GM19328 (cell line): Measurements from ENCODE around the gene GMDS.
"Not testable (repeated sequence)": the region's sequence is repeated elsewhere in the genome, so short reads cannot be mapped to it uniquely, and the experiment has no call there.

Source experiments
- ATAC-seq: cut with Tn5 transposase; IDR thresholded peaks from one replicate; pipeline ENCODE4 v1.9.1; 2021; ENCODE audit warnings: mild to moderate bottlenecking, moderate library complexity; ENCODE audit not compliant: unreplicated experiment

Gene GMDS

DNA sequence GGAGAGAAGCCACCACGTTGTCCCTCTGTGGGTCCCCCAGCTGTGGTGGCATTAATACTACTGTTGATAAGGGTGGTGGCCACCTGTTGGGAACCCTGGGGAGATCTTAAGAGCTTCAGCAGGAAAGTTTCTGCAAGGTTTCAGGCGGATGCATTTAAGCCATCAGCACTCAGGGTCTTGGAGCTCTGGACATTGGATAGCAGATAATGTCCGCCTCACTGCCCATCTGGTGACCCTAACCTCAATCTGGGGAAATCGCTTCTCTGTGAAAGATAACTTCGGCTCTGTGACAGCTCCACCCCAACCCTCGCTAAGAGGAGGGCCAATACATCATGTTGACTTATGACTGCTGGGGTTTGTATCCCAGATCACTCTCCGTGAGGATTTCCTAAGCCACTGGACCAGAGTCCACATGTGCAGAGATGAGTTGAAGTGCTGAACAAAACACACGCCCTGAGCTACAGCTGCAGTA, 542.8 kb downstream of the GMDS start:
- ATAC-seq: no peak

DNA sequence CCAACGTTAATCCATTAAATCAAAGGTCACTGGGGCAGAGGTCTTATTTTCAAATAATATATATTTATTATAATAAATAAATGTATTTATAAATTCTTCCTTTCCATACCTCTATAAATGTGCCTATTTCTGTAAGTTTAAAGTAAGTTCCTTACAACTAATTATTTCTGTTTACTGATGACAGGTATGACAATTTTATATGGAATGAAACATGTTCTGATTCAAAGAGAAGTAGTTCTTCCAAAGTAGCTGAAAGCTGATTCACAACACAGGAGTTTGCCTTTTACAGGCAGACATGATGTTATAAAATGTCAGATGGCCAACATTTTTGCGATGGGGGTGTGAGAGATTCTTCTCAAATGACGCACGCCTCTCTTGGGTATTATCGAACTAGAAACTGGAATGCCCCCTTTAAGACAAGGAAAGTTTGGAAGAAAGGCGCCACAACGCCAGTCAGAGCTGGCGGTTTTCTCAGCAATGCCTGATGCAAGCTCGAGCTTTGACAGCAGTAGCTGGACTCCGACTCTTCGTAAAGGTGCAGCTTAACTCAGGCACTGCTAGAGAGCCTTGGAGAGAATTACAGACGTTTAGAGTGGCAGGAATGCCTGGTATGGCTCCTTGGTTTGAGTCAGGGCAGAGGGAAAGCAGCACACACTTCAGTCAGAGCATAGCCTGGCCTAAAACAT, 543.6 kb downstream of the GMDS start:
- no peak for ATAC-seq

DNA sequence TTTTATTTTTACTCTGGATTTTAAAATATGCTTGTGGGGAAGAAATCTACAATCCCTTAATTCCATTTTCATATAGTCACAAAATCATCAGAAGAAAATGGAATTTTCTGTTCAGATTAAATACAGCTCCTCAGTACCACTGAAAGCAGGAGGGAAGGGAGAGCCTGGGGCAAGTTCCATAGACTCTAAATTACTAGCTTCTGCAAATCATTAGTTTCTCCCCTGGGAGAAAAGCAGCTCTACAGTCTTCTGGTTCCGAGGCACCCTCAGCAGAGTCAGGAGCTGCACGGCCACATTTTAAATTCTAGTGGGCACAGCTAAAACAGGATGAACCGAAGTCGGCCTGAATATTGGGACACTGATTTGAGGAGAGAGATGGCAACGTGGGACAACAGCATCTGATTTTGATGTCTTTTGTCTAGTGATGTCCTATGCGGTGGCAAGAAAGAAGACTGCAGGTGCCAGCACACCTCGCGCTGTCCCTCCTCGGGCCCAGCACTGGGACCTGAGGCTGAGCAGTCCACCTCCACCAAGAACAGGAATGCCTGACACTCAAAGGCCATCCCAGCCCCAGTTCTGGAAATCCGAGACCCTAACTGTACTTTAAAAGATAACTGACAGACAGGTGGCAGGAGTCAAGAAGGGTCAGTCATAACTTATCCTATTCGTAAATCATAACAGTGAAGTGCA, 545.0 kb downstream of the GMDS start:
- ATAC-seq: no peak

DNA sequence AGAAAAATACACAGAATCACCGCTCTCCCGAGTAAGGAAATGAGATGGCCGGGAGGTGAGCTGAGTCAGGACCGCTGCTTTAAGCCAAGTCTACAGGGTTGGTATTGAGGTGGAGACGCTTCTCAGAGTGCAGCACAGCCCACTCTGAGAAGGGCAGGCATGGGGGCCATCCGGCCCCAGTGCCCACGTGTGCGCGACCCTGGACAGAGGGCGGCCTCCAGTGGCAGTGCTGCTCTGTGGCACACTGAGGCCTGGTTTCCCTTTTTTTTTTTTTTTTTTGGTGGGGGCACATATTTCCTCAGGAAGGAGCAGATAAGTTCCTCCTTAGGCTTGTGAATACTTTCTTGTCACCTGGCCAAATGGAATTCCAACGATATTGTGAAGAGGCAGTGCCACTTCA, 546.9 kb downstream of the GMDS start:
- no peak for ATAC-seq

DNA sequence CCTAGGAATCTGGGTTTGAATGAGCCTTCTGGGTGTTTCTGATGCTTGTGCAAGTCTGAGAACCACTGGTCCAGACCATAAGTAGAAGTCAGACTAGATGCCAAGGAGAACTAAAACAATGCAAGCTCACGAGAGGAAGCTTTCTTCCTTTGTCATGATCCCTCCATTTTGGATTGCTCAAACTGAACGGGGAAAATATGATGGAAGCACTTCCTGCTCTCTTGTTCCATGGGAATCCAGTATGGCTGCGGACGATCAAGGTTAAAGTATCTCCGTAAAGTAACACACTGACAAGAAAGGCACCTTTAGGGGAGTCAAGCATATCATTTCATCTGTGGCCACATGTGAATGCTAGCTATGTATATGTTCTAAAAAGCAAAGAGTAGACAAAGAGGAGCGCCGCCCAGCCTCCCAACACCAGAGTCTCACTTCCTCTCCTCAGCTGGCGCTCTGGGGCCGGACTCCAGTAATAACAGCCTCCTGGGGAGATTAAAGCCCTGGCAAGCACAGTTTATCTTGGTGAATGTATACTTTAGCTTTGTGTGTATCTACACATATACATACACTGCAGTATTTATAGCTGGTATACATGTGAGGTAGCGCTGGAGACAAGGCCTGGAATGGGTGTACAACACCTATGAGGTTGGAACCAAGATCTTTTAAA, 547.6 kb downstream of the GMDS start:
- ATAC-seq: no peak

DNA sequence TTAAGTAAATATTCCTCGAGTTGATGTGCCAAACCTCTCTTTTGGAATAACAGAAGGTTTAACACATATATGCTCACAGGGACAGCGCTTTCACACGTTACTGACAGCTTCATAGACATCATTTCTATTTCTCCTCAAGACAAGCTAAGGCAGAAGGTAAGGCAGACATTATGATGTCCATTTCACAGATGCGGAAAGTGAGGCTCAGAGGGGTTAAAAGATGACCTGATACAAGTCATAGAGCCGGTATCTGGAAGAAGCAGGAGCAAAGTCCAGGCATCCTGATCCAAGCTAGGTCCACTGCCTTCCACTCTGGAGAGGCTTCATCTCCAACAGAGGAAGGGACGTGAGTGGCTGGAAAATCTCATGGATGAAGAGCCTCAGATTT, 548.9 kb downstream of the GMDS start:
- no peak for ATAC-seq

DNA sequence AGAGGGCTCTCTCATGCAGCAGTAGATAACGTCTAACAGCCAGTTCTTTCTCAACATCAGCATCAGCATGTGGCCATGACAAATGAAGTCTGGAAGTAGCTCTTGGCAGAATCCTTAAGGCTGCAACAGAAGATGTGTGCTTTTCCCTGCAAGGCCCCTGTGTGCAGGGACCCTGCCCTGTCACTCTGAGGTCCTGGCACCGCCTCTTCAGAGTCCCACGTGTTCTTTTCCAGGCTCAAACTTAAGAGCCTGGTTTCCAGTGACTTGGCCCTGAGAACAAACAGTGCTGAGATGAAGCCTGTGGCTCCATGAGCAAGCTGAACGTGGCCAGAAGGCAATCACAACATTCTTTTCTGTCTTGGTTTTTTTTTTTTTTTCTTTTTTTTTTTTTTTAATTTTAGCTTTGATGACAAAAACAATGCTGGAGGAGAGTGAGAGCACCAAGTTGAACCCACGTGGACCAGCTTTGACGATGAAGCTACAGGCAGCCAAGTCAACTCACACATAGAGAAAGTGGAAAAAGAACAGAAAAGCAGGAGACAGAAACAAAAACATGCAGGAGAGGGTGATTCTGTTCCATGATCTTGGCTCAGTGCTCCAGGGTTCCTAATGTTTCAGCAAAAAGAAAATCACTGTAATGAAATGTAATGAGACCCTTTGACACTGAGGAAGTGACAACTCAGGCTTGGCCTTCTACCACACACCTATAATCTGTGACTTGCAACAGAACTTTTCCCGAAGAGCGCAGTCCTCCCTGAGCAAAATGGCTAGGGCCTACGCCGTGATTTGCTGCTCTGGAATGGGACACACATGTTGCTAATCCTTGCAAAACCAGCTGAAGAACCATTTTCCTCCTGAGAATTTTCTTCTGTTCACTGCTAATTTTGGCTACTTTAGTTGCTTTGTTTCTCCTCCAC, 549.6 kb downstream of the GMDS start:
- ATAC-seq: no peak

DNA sequence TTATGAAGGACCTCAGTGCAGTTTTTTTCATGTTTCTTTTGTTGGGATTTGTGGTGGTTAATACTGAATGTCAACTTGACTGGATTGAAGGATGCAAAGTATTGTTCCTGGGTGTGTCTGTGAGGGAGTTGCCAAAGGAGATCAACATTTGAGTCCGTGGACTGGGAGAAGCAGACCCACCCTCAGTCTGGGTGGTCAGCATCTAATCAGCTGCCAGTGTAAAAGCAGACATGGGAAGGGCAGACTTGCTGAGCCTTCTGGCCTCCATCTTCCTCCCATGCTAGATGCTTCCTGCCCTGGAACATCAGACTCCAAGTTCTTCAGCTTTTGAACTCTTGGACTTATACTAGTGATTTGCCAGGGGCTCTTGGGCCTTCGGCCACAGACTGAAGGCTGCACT, 553.6 kb downstream of the GMDS start:
- not testable (repeated sequence) for ATAC-seq

DNA sequence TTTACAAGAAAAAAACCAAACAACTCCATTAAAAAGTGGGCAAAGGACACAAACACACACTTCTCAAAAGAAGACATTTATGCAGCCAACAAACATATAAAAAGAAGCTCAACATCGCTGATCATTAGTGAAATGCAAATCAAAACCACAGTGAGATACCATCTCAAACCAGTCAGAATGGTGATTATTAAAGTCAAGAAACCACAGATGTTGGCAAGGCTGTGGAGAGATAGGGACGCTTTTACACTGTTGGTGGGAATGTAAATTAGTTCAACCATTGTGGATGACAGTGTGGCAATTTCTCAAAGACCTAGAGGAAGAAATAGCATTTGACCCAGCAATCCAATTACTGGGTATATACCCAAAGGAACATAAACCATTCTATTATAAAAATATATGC, 554.7 kb downstream of the GMDS start:
- ATAC-seq: not testable (repeated sequence)

DNA sequence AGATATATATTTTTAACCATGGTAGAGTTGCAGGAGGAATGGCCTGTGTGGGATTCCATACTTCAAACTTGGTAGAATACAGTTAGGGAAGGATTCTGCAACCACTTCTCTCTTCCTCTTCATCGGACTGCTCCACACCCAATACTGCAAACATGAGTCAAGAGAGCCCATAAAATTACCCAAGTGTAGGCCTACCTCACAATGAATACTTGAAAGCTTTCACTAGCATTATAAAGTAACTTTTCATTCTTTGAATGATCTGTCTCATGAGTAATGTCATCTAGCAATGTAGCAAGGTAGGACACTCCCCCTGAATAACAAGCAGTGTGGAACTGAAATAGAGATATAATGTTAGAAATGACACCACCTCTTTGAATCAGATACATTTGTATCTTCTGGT, 556.3 kb downstream of the GMDS start:
- no peak for ATAC-seq

DNA sequence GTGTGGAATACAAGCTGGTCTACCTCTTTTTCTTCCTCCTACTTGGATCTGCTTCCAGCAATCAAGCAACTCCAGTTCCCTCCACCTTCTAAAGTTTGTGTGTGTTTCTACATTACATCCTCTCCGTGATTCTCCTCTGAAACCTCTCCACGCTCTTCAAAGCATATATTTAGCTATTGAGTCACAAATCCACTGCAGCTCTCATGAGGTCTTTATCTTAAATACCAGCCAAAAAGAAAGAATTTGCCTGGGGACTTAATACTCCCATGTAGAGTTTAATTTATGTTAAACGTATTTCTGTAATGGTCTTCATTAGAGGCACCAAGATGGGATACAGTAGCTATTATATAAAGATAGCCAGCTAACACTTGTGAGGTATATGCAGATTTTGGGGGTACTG, 557.0 kb downstream of the GMDS start:
- ATAC-seq: no peak

DNA sequence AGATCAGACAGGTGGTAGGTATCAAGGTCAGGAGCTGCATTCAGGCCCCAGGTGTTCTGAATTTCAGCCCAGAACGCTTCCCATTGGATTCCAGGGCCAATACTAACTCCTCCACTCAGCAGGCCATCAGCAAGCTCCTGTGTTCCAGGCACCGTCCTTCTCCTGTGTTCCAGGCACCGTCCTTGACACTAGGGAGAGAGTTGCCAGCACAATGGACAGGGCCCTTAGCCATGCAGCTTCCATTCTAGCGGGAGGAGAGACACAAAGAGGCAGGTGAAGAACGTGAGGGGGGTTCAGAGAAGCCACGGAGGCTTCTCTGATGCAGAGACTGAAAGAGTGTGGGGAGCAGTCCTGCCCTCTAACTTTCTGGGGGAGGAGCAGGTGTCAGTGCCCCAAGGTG, 558.0 kb downstream of the GMDS start:
- ATAC-seq: no peak

DNA sequence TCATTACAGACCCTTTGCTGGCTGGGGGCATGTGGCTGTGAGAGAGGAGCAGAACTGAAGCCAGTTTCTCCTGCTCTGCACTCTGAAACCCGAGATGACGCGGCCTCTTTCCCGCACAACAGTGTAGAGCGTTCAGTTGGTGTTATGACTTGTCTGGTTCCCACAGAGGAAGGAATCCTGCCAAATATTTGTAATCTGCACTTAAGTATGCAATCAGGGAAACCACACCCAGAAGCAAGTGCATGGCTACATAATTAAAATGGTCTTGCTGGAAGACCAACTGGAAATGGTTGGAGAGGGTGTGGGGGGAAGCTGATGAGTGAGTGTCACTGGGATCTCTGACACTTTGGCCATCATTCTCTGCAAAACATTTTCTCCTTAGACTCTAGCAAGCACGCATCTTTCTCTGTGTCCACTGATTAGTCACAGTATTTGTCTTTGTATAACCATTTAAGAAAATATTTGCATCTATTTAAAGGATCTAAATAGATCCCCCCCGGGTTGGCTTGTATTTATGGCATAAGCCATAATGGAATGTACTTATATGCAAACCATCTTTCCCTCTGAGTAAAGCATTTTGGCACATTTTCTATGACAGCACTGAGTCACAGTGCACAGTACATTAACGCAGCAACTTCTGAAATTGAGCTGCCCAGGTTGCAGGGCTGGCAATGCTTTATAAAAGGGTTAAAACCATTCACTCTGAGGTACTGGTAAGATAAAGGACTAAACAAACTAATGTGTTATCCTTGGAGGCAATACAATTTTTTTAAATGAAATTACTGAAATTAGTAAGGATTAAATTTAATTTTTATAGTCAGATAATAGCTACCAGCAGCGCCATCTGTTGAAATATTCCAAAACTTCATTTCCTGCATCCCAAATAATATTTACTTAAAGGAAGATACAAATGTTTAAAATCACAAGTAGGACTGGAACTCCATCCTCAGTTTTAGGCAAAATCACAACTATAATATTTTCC, 559.0 kb downstream of the GMDS start:
- ATAC-seq: no peak

DNA sequence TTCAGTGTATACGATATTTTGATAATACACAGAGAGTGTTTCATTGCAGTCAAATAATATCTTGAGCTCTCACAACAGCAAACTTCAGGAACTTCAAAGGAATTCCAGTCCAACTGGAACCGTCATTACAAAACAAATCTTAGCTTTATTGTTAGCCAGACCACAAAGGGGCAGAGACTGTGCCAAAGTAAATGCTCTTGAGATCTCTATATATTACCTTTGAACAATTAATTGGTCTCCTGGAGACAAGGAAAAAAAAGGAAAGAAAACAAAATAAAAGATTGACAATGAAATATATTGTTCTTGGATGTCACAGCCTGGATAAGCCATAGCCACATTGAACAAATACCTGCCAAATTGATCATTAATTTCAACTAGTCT, 565.7 kb downstream of the GMDS start:
- ATAC-seq: no peak

DNA sequence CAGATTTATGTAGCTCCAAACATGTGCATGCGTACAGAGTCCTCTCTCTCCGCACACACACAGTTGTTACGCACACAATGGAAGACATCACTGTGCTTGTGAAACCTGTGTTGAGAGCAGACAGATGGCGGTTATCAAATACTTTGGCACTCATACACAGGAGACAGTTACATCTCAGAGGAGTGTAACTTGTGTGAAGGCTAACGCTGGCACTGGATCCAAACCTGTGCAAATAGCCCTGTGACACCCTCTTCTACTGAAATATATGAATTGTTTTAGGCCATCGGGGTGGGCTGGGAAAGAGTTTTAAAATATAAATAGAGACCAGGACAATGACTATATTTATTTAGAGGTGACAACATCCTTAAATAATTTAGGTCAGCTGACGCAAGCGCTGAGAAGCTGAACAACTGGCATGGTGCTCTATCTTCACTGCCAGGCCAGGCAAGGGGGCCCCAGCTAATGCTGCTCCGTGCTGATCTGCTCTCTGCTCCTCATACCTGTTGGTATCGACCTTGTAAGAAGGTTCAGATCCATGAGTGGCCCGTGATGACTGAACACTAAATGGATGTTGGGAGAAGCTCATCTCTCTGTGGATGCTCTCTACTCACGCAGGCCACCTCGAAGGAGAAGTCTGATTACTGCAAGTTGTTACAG, 566.2 kb downstream of the GMDS start:
- ATAC-seq: no peak

DNA sequence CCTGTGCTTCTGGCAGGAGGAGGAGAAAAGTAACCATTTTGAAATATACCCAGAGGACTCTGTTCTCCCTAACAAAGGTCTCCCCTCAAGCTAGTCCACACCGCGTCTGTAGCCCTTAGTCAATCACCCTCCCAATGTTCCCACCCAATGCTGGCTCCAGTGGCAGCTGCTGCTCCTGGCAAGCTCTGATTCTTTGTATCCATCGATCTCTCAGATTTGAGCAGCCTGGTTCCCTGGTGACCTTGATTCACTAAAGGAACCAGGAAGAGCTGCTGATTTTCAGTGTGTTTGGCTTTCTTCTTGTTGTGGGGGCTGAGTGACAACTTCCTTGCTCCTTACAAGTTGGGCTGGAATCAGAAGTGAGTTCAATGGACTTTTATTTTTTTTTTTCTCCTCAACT, 567.2 kb downstream of the GMDS start:
- ATAC-seq: no peak

DNA sequence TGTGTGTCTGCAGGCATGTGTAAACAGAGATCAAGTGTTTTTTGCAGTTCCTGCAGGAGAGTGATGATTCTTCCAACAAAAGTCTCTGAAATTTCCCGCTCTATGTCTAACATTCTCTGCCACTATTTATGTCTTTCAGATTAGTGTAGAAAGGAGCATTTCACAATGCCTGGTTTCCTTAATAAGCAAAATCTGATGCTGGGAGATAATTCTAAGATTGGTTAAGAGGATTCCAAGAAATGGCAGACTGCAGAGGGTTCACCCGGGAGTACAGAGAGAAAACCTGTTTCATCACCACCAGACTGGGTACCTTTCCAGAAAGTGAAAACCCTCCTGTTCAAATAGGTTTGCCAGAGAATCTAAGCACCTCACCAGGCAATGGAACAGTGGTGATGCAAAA, 573.0 kb downstream of the GMDS start:
- ATAC-seq: no peak

DNA sequence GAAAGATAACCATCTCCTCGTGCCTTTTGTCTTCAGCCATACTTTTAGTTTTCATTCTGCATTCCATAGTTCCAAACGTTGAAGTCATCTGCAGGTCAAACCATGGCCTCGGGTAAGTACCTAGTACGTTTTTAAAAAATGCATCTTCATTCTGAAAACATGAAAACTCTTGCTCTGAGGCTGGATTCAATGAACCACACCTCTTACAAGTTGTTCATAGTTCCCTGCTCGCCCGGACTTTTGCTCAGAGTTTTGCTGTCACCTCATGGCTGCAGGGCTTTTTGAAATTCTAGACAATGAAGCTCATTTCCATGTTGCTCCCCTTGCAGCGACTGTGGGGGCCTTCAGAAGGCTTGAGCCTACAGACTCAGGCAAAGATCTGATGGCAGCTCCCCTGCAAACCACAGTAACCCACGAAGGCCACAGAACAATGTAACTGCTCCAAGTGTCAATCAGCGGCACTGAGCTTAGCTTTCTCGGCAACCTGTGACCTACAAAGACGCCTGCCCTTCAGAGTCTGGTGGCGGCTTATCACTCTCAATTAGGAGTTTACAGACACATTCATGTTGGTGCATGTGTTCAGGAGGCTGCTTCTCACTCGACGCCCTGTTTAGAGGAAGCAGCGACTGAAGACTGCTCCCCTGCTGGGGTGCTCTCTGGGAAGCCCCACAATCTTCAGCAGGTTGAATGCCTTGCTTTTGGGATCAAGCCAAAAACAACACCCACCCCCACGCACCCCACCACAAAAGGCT, 574.5 kb downstream of the GMDS start:
- ATAC-seq: no peak

DNA sequence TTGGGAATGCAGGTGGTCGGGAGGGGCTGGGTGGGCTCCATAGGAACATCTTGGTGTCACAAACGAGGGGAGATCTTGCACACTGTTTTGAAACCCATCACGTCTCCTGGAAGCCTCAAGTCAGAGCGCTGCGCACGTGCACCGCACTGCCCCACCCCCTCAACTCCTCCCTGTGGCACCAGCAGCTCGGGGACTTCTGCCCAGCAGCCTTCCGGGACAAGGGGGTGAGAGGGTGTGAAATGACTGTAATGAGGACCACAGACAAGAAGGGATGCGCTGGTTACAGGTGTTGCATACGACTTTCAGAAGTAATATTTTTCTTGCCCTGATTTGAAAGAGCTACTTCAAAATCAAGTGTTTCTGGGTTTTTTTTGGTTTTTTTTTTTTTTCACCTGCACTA, 575.4 kb downstream of the GMDS start:
- no peak for ATAC-seq
